GM10266 (cell line): Measurements from ENCODE around the gene SYT14.

Experiments used
- DNase-seq: peaks from one replicate; pipeline ENCODE4 v3.0.0; 2012; ENCODE audit errors: extremely low spot score
- TF ChIP-seq, protein P1 (sequence below): IDR thresholded peaks from 2 replicates; pipeline ENCODE4 v1.5.1; 2012; ENCODE audit warnings: mild to moderate bottlenecking, low read depth; ENCODE audit not compliant: control insufficient read depth, insufficient read depth; ENCODE audit errors: missing control alignments

SYT14 gene

DNA sequence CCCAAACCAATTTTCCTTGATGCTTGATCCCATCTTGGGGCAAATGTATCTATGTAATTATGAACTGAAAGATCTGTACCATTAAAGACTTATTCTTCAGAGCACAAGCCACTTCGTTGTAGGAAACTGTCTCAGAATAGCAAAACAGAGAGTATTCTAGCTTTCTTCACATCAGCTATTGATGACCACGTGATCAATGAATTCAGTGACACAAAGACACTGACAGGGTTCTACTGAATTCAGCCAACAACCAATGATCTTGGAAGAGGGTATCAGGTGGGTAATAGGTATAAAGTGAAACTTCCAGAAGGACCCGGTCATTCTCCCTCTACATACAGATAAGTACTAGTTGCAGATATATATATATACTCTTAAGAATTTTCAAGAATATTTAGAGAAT lies 260.8 kb downstream of the SYT14 start:
- TF ChIP-seq, protein P1, sequence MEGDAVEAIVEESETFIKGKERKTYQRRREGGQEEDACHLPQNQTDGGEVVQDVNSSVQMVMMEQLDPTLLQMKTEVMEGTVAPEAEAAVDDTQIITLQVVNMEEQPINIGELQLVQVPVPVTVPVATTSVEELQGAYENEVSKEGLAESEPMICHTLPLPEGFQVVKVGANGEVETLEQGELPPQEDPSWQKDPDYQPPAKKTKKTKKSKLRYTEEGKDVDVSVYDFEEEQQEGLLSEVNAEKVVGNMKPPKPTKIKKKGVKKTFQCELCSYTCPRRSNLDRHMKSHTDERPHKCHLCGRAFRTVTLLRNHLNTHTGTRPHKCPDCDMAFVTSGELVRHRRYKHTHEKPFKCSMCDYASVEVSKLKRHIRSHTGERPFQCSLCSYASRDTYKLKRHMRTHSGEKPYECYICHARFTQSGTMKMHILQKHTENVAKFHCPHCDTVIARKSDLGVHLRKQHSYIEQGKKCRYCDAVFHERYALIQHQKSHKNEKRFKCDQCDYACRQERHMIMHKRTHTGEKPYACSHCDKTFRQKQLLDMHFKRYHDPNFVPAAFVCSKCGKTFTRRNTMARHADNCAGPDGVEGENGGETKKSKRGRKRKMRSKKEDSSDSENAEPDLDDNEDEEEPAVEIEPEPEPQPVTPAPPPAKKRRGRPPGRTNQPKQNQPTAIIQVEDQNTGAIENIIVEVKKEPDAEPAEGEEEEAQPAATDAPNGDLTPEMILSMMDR, result no peak
- DNase-seq, result no peak

DNA sequence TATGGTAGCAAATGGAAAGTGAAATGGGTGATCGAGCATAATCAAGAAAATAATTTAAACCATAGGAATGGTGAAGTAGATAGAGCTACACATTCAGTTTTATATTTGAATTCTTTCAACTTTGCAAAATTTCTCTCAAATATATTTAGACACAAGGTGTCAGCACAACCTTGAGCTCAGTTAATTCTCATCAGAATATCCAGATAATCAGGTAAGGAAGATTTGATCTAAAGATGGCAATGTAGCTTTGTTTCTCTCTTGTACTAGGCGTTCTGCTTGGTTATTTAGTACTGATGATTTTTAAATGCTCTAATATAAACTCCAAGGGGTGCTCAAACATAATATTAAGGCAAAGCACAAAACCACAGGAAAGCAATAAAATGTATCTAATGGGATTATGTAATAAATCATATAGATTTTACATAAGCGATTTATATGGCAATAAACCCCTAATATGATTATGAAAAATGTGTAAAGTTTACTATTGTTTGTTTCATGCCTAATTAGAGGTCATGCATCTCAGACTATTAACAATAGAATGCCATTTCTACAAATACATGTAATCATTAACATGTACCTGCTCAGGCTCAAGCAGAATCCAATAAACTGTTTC lies 262.2 kb downstream of the SYT14 start:
- no peak for DNase-seq

DNA sequence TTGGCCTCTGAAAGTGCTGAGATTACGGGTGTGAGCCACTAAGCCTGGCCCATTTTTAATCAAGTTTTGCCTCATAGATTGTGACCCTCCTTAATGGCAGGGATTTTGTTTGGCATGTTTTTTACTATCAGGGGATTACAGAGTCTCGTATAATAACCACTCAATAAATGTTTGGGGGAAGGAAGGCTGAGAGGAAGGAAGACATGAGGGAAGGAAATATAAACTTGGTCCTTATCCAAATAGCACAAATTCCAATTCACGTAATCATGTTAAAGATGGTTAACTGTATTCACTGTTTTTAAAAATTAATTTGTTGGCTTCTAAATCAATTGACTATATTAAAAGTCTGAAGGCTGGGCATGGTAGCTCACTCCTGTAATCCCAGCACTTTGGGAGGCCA lies 263.7 kb downstream of the SYT14 start:
- TF ChIP-seq, protein P1, result no peak
- no peak for DNase-seq

More for the DNA sequence above, 262.2 kb downstream of the SYT14 start:
- TF ChIP-seq, protein P1, result no peak

- TF ChIP-seq, protein P1, result no peak
- no peak for DNase-seq
Measured at GRCh38 chr1:210207597-210208450, 269.8 kb downstream of the SYT14 start.

GRCh38 chr1:210213335-210213734 lies 275.3 kb downstream of the SYT14 start:
- DNase-seq, result no peak
- TF ChIP-seq, protein P1, result no peak

DNA sequence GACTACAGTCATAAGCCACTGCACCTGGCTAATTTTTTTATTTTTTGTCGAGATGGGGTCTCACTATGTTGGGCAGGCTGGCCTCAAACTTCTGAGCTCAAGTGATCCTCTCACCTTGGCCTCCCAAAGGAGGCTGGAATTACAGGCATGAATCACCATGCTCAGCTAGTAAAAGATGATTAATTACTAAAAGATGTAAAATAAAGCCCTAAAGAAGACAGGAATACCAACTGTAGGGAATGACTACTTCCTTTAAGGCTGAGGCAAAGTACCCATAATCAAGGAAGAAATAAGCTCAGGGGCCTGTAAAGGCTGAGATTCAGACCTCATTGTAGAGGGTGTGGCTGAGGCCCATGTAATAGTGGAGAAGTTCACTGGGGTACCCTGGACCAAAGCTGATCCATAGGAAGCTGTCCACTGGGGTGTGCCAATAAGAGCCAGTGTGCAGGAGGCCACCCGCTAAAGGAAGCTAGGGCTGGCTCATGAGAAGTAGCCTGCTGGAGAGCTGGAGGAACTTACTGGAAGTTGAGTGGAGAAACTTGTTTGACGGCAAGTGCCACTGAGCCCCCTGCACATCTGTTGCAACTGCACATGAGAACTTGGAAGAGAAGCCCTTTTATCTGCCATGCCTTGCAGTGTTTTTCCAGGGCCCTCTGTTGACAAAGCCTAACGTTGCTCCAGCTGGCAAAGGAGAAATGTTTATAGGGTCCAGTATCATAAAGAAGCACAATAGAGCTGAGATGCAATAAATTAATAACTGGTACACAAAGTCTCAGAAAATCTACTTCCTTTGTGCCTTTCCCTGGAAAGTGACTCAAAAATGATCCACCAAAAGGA lies 276.8 kb downstream of the SYT14 start:
- TF ChIP-seq, protein P1, result no peak

More for the DNA sequence above, 276.8 kb downstream of the SYT14 start:
- DNase-seq, result no peak
